Globus pallidus (tissue), 1 donor: ENCODE data around the gene FHL1.
A peak's percentile ranks its signal among the peaks of the same experiment; 100 is the strongest.
"Not testable (repeated sequence)": the region's sequence is repeated elsewhere in the genome, so short reads cannot be mapped to it uniquely, and the experiment has no call there.

Experiments used
- DNase-seq: peaks from one replicate; pipeline ENCODE4 v3.0.0-alpha.2; 2015; ENCODE audit warnings: low spot score

Gene FHL1

GRCh38 chrX:136147315-136147901, at the start of gene FHL1:
Gene FHL1 (plus strand): TSS chrX:136147533.
- peak; percentile 47 for DNase-seq

GRCh38 chrX:136097871-136098805, 49.2 kb upstream of the FHL1 start:
- DNase-seq = no peak

GRCh38 chrX:136104936-136105335, 42.4 kb upstream of the FHL1 start:
- DNase-seq = no peak

GRCh38 chrX:136106920-136107528, 40.3 kb upstream of the FHL1 start:
- no peak for DNase-seq

DNA sequence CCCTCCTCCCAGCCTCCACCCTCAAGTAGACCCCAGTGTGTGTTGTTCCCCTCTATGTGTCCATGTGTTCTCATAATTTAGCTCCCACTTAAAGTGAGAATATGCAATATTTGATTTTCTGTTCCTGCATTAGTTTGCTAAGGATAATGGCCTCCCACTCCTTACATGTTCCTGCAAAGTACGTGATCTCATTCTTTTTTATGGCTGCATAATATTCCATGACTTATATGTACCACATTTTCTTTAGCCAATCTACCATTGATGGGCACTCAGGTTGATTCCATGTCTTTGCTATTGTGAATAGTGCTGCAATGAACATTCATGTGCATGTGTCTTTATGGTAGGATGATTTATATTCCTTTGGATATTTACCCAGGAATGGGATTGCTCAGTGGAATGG, 38.4 kb upstream of the FHL1 start:
- not testable (repeated sequence) for DNase-seq

GRCh38 chrX:136112286-136112685, 35.0 kb upstream of the FHL1 start:
- no peak for DNase-seq

DNA sequence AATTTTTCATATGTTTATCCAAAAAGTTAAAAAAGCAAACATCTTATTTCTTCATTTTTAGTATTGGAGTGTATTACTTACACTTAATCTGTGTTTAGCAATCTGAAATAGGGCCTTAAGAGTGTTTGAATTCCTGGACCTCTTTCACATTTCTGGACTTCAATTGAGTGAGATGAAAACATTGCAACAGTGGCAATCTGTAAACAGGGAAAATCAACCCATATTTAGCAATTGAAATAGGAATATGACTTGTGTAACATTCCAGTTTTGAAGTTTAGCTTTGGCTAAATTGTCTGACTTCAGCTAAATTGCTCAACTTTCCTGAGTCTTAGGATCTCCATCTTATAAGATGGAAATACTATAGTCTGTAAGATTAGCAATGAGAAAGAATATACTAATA, 34.6 kb upstream of the FHL1 start:
- DNase-seq = no peak

GRCh38 chrX:136115126-136115903, 32.0 kb upstream of the FHL1 start:
- DNase-seq = no peak

- no peak for DNase-seq
Observed at GRCh38 chrX:136115904-136116297, 31.4 kb upstream of the FHL1 start.

DNA sequence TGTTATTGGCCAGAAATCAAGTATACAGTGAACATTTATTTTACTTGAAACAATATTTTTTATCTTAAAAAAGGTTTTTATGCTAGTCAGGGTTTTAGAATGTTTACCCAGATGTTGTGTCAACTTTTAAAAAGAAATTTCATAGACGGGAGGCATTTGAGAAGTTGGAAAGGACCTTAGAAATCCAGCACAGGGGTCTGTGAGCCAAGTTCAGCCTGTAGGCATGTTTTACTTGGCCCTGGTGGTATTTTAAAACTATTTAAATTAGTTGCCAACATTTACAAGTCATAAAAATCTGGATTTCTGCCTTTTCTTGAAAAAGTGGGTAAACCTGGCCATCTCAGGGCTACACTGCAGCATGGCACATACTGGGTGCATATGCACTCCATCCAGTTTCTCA, 25.5 kb upstream of the FHL1 start:
- DNase-seq = no peak

GRCh38 chrX:136122207-136122606, 25.1 kb upstream of the FHL1 start:
- DNase-seq = no peak

DNA sequence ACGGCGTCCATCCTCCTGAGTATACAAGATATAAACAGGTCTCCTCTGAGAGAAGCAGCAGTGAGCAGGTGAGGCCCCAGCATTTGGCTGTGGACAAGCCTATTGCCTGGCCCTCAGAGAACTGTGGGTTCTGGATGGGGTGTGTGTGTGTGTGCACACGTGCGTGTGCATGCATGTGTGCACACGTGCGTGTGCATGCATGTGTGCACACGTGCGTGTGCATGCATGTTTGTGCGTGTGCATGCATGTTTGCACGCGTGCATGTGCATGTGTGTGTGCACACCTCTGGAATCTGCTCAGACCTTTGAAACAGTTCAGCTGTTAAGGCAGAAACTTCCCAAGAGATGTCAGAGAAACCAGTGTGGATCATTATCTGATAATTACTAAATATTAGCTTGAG, 22.2 kb upstream of the FHL1 start:
- no peak for DNase-seq

GRCh38 chrX:136126371-136126770, 21.0 kb upstream of the FHL1 start:
- no peak for DNase-seq

DNA sequence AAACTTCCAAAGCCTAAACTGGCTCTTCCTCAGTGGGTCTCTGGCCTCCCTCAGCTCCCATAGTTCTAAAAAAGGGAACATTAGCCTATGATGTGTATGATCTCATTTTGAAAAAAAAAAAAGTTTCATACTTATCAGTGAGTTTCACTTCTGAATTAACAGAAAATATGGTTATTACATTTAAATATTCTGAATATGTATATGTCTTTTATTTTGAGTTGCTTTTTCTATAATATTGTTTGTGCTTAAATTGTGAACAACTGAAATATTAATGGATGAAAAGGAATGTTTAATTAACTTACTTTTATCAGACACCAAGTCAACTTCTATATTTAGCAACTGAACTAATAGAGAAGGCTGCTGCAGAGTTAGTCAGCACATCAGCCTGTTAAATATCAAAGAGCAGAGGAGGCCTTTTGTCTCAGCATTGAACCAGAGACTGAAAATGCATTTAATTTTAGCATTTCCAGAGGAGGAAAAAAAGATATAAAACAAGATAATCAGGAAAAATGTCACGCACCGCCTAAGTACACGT, 20.4 kb upstream of the FHL1 start:
- no peak for DNase-seq

GRCh38 chrX:136128743-136129142, 18.6 kb upstream of the FHL1 start:
- no peak for DNase-seq

DNA sequence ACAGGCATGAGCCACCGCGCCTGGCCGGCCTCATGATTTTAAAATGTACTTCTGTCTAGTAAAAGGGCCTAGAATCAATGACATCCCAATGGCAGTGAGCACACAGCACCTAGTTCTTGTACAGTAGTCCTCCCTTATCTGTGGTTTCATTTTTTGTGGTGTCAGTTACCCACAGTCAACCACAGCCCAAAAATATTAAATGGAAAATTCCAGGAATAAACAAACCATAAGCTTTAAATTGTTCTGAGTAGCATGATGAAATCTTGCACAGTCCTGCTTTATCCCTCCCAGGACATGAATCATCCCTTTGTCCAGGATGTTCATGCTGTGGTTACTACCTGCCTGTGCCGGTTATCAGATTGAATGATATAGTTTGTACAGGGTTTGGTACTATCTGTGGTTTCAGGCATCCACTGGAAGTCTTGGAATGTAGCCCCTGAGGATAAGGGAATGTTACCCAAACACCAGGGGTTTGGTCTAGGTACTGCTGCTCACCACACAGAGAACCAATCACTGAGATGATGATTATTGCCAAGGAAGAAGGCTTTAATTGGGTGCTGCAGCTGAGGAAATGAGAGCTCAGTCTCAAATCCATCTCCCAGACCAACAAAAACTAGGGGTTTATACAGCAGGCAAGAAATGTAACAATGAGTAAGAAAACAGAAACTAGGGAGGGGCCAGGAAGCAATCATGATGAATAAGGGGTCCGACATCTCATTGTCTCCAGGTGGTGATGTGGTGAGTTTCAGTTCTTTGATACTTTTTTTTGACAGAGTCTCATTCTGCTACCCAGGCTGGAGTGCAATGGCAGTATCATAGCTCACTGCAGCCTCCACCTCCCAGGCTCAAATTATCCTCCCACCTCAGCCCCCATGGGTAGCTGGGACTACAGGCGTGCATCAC, 16.2 kb upstream of the FHL1 start:
- DNase-seq = no peak

- no peak for DNase-seq
Observed at GRCh38 chrX:136138939-136139338, 8.4 kb upstream of the FHL1 start.

- no peak for DNase-seq
Observed at GRCh38 chrX:136141569-136141968, 5.8 kb upstream of the FHL1 start.

DNA sequence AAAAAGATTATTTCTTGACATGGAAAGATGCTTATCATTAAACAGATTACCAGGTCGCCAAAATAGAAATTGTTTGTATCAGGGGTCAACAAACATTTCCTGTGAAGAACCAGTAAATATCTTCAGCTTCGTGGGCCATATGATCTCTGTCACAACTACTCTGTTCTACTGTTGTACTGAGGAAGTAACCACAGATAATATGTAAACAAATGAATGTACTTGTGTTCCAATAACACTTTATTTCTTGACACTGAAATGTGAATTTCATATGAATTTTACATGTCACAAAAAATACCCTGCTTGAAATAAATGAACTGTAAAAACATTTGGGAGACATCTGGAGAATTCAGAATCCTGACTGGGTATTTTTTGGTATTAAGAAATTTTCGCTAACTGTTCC, 4.7 kb upstream of the FHL1 start:
- no peak for DNase-seq

GRCh38 chrX:136143711-136144110, 3.6 kb upstream of the FHL1 start:
- DNase-seq = no peak
